Astrocyte of the cerebellum (primary cell): ENCODE data around the gene PRR35.

Source experiments
- DNase-seq: peaks from one replicate; pipeline ENCODE4 v3.0.0-alpha.2; 2011; ENCODE audit warnings: low read depth
- H3K4me3 ChIP-seq: 2 replicates; pipeline ENCODE4 v1.5.1; 2011; ENCODE audit warnings: mild to moderate bottlenecking, low read depth, low read length, moderate library complexity
- CTCF ChIP-seq: IDR thresholded peaks from 2 replicates; pipeline ENCODE4 v1.5.1; 2012; ENCODE audit warnings: low read length, low read depth, moderate library complexity, mild to moderate bottlenecking; ENCODE audit errors: missing control alignments
- in situ Hi-C: cut with HindIII; loops from 2 replicates; pipeline ENCODE4 v1.10.0; 2017; ENCODE audit warnings: low sequenced_read_pairs

PRR35 gene

GRCh38 chr16:590815-591200 is 30.6 kb downstream of the PRR35 start:
- peak overlapping the region; percentile 82 for H3K4me3 ChIP-seq
- in situ Hi-C loops = no loop called here
- TF ChIP-seq CTCF = no peak
- DNase-seq = no peak

- in situ Hi-C loops = no loop called here
- TF ChIP-seq CTCF = no peak
- no peak for DNase-seq
- peak overlapping the region; percentile 82 for H3K4me3 ChIP-seq
These were observed 31.0 kb downstream of the PRR35 start for GRCh38 chr16:591231-591630.

- H3K4me3 ChIP-seq = no peak overlapping the region
- no peak for DNase-seq
- in situ Hi-C loops = no loop called here
- no peak for TF ChIP-seq CTCF
These were observed 31.8 kb downstream of the PRR35 start for GRCh38 chr16:591892-592517.

GRCh38 chr16:592518-593306 is 32.5 kb downstream of the PRR35 start:
- H3K4me3 ChIP-seq = no peak overlapping the region
- no peak for TF ChIP-seq CTCF
- no peak for DNase-seq
- in situ Hi-C loops = no loop called here

- no peak for TF ChIP-seq CTCF
- no peak overlapping the region for H3K4me3 ChIP-seq
- in situ Hi-C loops = no loop called here
- DNase-seq = no peak
These were observed 33.2 kb downstream of the PRR35 start for GRCh38 chr16:593406-593805.

- in situ Hi-C loops = no loop called here
- no peak overlapping the region for H3K4me3 ChIP-seq
- TF ChIP-seq CTCF = no peak
- DNase-seq = no peak
These were observed 33.6 kb downstream of the PRR35 start for GRCh38 chr16:593807-594206.
